Subcutaneous adipose tissue (tissue), 4 donors: Measurements from ENCODE around the gene SOX9. TPM values are rescaled to one million over a fixed set of nuclear protein-coding genes. Genes with fewer than 3 reads are reported as not detected.

ENCODE experiments used
- CTCF ChIP-seq: fragments of 450-650 bp; IDR thresholded peaks from one replicate; pipeline ENCODE4 v1.5.1; 2016; ENCODE audit warnings: low read depth, mild to moderate bottlenecking, control low read depth, antibody characterized with exemption, moderate library complexity
- total RNA-seq, 4 donors: library from RNA; depleted of rRNA; stranded (reverse); fragments of >200 nt; gene quantifications; one replicate each; pipeline ENCODE4 v1.1.0, GENCODE V29; 2016

Gene SOX9
- total RNA-seq, 4 donors from 2014 or later = 2.4 to 5.1 (median 3.3) TPM

DNA sequence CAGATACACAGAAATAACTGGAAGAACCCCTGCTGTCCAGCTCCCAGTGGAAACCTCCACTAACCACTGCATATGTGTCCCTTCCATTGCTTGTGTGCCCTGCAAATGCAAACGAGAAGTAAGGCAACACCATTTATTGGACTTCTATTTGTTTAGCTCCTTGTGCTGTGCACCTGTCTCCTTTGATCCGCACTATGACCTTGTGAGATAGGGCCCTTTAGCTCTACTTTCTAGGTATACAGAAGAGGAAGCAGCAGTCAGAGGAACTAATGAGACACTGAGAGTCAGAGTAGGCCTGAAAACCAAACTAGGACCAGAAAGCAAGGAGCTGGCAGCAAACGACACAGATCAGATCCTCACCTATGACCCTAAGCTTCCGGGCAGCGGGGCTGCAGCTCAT lies 22.4 kb downstream of the SOX9 start:
- TF ChIP-seq CTCF = no peak

GRCh38 chr17:72144101-72144500 lies 23.3 kb downstream of the SOX9 start:
- no peak for TF ChIP-seq CTCF

DNA sequence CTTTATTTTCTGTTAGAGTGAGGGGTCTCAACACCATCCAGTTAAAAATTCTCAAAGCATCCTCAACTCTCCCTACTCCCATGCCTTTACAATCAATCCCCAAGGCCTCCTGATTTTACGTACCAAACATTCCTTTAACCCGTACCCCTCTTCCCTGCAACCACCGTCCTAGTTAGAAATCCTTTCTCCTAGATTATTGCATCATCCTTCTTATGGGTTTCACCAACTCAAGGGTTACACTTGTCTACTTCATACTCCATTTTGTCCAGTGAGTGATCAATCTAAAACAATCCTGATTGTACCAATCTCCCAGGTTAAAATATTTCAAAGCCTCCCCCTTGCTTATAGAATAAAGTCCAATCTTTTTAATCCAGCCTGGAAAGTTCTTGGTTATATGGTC lies 24.7 kb downstream of the SOX9 start:
- TF ChIP-seq CTCF = no peak

GRCh38 chr17:72145962-72146361 lies 25.1 kb downstream of the SOX9 start:
- TF ChIP-seq CTCF = no peak

DNA sequence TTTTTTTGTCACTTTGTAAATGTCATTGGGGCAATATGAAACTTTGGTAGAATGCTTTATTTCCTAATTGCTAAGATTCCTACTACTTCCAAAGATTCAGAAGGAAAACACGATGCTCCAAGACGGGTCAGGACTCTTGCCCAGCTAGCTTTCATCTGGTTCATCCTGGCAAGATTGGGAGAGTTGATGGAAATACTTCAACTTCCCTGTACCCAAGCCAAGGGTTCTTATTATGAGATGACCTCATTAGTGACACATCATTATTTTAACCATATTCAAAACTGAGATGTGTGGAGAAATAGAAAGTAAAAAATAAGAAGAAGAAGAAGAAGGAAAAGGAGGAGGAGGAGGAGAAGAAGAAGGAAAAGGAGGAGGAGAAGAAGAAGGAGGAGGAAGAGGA lies 25.6 kb downstream of the SOX9 start:
- no peak for TF ChIP-seq CTCF

GRCh38 chr17:72150632-72151460 lies 30.0 kb downstream of the SOX9 start:
- no peak for TF ChIP-seq CTCF

- no peak for TF ChIP-seq CTCF
Measured at GRCh38 chr17:72151565-72152386, 31.0 kb downstream of the SOX9 start.
